GM19035 (cell line): ENCODE results near the gene C9orf50.
A peak's percentile ranks its signal among the peaks of the same experiment; 100 is the strongest.

ENCODE experiments used
- ATAC-seq: cut with Tn5 transposase; IDR thresholded peaks from one replicate; pipeline ENCODE4 v1.9.1; 2021; ENCODE audit not compliant: unreplicated experiment

C9orf50 gene

DNA sequence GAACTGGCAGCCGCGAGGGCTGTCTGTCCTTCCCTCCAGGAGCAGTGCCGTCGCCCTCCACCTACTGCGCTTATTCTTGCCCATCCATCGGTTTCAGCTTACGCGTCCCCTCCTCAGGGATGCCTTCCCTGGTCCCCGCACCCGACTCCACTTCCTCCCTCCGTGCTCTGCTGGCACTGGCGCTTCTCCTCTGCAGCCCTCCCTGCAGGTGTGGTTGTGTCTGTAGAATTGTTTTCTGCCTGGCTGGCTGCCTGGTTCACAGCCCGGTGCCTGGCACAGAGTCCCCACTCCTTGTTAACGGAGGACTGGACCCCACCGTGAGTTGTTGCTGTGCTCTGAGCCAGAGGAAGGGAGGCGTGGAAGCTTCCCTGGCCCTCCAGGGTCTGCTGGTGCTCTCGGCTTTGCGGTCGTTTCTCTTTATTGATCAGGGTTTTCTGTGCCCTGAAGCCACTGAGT is 10.8 kb upstream of the C9orf50 start:
- no peak for ATAC-seq

- no peak for ATAC-seq
Observed at GRCh38 chr9:129630967-129631673, 10.2 kb upstream of the C9orf50 start.

- ATAC-seq: no peak
Observed at GRCh38 chr9:129629251-129629820, 8.4 kb upstream of the C9orf50 start.

GRCh38 chr9:129628709-129629108 is 7.8 kb upstream of the C9orf50 start:
- no peak for ATAC-seq

- ATAC-seq: no peak
Observed at GRCh38 chr9:129627556-129628440, 6.9 kb upstream of the C9orf50 start.

- ATAC-seq: peak; percentile 15
Observed at GRCh38 chr9:129626625-129627284, 5.9 kb upstream of the C9orf50 start.

GRCh38 chr9:129626079-129626624 is 5.3 kb upstream of the C9orf50 start, which contains the start of gene NTMT1:
Gene NTMT1 (plus strand): TSS chr9:129626163. CDS start chr9:129632704, 6,541 bp downstream.
- peak; percentile 72 for ATAC-seq

DNA sequence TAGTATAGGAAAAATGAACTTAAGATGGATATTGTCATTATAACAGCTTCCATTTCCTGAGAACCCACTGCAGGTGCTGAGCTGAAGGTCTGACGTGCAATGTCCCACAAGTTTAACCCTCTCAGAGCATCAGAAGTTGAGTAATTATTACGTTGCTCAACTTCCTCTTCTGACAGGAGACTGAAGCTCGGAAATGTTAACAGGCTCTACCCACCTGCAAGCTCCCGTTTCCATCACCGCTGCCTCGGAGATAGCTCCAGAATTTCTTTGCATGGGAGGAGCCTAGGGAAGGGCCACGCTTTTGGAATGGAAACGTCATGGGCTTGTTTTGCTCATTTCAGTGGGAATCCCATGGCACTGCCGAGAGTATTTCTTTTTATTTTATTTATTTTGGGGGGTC is 4.0 kb upstream of the C9orf50 start:
- ATAC-seq: no peak

DNA sequence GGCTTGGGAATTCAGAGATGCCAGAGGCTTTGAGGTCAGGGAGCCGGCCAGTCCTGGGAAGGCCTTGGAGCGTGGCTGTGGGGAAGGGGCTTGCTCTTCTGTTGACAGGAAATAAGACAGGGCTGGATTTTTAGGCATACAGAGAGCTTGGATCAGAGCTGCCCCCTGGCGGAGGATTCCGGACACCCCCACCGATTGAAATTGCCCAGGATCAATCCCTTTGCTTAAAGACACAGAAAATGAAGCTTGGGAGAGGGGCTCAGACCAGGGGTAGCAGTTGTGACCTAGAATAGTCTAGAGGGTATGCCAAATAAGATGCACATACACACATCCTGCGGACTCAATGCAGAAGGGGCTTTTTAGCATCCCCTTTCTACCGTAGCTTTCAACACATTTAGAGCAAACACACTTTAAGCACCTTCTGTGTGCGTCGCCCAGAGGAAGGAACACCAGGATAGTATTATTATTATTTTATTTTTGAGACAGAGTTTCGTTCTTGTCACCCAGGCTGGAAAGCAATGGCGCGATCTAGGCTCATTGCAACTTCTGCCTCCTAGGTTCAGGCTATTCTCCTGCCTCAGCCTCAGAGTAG is 3.4 kb upstream of the C9orf50 start:
- no peak for ATAC-seq

- no peak for ATAC-seq
Observed at GRCh38 chr9:129623331-129623730, 2.4 kb upstream of the C9orf50 start.

GRCh38 chr9:129619787-129620668 is 873 bp downstream of the C9orf50 start:
- ATAC-seq: no peak

- ATAC-seq: no peak
Observed at GRCh38 chr9:129617167-129617566, 3.7 kb downstream of the C9orf50 start.

GRCh38 chr9:129615407-129616285 is 5.3 kb downstream of the C9orf50 start:
- no peak for ATAC-seq

- ATAC-seq: no peak
Observed at GRCh38 chr9:129614932-129615331, 6.0 kb downstream of the C9orf50 start.

DNA sequence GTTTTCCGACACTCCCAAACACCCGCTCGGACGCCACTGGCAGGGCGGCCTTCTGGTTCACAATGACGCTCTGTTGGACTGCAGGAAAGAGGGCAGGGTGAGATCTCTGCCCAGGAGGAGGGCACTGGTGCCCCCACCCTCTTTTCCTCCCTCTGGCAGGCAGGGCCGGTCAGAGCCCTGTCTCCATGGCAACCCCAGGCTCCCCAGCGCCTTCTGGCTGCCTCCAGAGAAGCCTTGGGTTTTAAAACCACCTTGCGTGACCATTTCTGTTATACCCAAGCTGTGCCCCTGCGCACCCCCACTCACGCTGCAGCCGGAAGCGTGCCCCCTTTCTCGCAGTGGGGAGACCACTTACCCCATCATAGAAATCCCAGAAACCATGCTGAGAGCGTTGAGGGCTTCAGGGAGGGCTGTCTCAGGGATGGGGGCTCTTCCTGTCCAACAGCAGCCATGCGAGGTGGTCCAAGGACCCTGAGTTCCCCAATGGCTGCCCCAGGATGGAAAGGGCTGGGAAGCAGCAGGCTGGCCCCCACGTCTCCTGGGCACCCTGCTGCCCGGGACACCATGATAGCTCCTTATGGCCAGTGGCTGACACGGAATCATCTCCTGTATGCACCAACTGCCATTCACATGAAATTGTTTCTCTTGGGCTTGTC is 7.3 kb downstream of the C9orf50 start:
- ATAC-seq: no peak

- no peak for ATAC-seq
Observed at GRCh38 chr9:129612815-129613519, 7.9 kb downstream of the C9orf50 start.

- no peak for ATAC-seq
Observed at GRCh38 chr9:129612123-129612522, 8.8 kb downstream of the C9orf50 start.
